Endothelial cell of umbilical vein (primary cell): ENCODE measurements around the gene RAB8A. TPM values are rescaled to one million over a fixed set of nuclear protein-coding genes. Genes with fewer than 3 reads are reported as not detected.
A peak's percentile ranks its signal among the peaks of the same experiment; 100 is the strongest.

Experiments
- BruUV-seq: library from RNA; stranded (reverse); fragments of 400-500 nt; replicated peaks from 2 replicates; lab custom pipeline; 2021; lab: Mats Ljungman, UMichigan
- CTCF ChIA-PET: fragments of 300-600, 350-600 bp; sonication (Branson Sonifier 250); formaldehyde crosslinking; loops from one replicate; lab custom pipeline; 2021; ENCODE audit warnings: antibody characterized with exemption, inconsistent platforms; lab: Charles Lee
- POLR2A ChIA-PET: fragments of 300-600, 350-600 bp; sonication (Branson Sonifier 250); formaldehyde crosslinking; loops from one replicate; lab custom pipeline; 2021; ENCODE audit warnings: antibody characterized with exemption, inconsistent platforms; lab: Charles Lee
- DNase-seq: peaks from one replicate; pipeline ENCODE4 v3.0.0-alpha.2; 2011; ENCODE audit warnings: low read depth, low spot score
- FAIRE-seq: peaks from 2 replicates; lab custom pipeline; 2011; peaks lifted over from hg19 to GRCh38; lab: Jason Lieb, UNC
- H2AFZ ChIP-seq: 2 replicates; pipeline ENCODE4 v1.6.0; 2012; ENCODE audit warnings: low read depth, low read length, control low read depth, inconsistent platforms
- H3K27ac ChIP-seq: 2 replicates; pipeline ENCODE4 v1.5.1; 2011; ENCODE audit warnings: low read depth, mild to moderate bottlenecking, control low read depth, low read length, moderate library complexity; ENCODE audit not compliant: insufficient read depth
- H3K27me3 ChIP-seq, 2 experiments: 2 replicates each; pipeline versions ENCODE4 v1.6.0 to v1.6.1; 2011; ENCODE audit warnings: low read length in 2 of 2, mixed read lengths in 1 of 2; ENCODE audit not compliant: control insufficient read depth in 2 of 2, insufficient read depth in 2 of 2
- H3K36me3 ChIP-seq, 2 experiments: 2 replicates in 1 of 2; 3 replicates in 1 of 2; pipeline ENCODE4 v1.5.1; 2011; ENCODE audit warnings: low read length in 2 of 2, mild to moderate bottlenecking in 1 of 2, moderate library complexity in 1 of 2; ENCODE audit not compliant: control insufficient read depth in 2 of 2, insufficient read depth in 2 of 2; ENCODE audit errors: extremely low read depth in 1 of 2
- H3K4me1 ChIP-seq: 3 replicates; pipeline ENCODE4 v1.5.1; 2011; ENCODE audit warnings: mild to moderate bottlenecking, low read length; ENCODE audit not compliant: control insufficient read depth, insufficient read depth; ENCODE audit errors: extremely low read depth
- H3K4me2 ChIP-seq: 2 replicates; pipeline ENCODE4 v1.6.1; 2011; ENCODE audit warnings: low read length, control low read depth, mixed read lengths; ENCODE audit not compliant: insufficient read depth
- H3K4me3 ChIP-seq, 3 experiments: fragments of 200-600 bp in 1 of 3; sonication (generic), shearing (Covaris generic) in 1 of 3; replicated peaks in 1 of 3; 2 replicates each; pipeline ENCODE4 v1.5.1; 2011 to 2016; ENCODE audit warnings: control low read depth in 3 of 3, low read length in 3 of 3, mild to moderate bottlenecking in 2 of 3, inconsistent platforms in 1 of 3, low read depth in 1 of 3, moderate library complexity in 1 of 3; ENCODE audit not compliant: insufficient read depth in 1 of 3
- H3K79me2 ChIP-seq: 2 replicates; pipeline ENCODE4 v1.6.0; 2012; ENCODE audit warnings: low read length, inconsistent platforms; ENCODE audit not compliant: control insufficient read depth, insufficient read depth
- H3K9ac ChIP-seq: replicated peaks from 2 replicates; pipeline ENCODE3; 2011; ENCODE audit warnings: low read length, control low read depth; ENCODE audit not compliant: insufficient read depth; ENCODE audit errors: extremely low read depth
- H3K9me1 ChIP-seq: replicated peaks from 3 replicates; pipeline ENCODE4 v1.6.0; 2011; ENCODE audit warnings: mild to moderate bottlenecking, low read length; ENCODE audit not compliant: control insufficient read depth, insufficient read depth; ENCODE audit errors: extremely low read depth
- H3K9me3 ChIP-seq: replicated peaks from 2 replicates; pipeline ENCODE4 v1.5.1; 2012; ENCODE audit warnings: low read length, inconsistent platforms; ENCODE audit not compliant: control insufficient read depth, insufficient read depth
- H4K20me1 ChIP-seq: replicated peaks from 2 replicates; pipeline ENCODE3; 2011; ENCODE audit warnings: mild to moderate bottlenecking, low read length; ENCODE audit not compliant: control insufficient read depth, insufficient read depth; ENCODE audit errors: extremely low read depth
- EZH2 ChIP-seq: IDR thresholded peaks from 2 replicates; pipeline ENCODE4 v1.6.1; 2012; ENCODE audit warnings: borderline replicate concordance, low read depth, mild to moderate bottlenecking, moderate library complexity, low read length, inconsistent platforms; ENCODE audit not compliant: severe bottlenecking
- FOS ChIP-seq: IDR thresholded peaks from 2 replicates; pipeline ENCODE4 v1.6.1; 2011; ENCODE audit warnings: mild to moderate bottlenecking, low read length, moderate library complexity, borderline replicate concordance; ENCODE audit not compliant: insufficient read depth
- GATA2 ChIP-seq: IDR thresholded peaks from 2 replicates; pipeline ENCODE4 v1.7.0; 2011; ENCODE audit warnings: low read depth, mild to moderate bottlenecking, moderate library complexity, mixed read lengths, low read length; ENCODE audit not compliant: insufficient read length, insufficient read depth
- JUN ChIP-seq: IDR thresholded peaks from 2 replicates; pipeline ENCODE4 v1.6.1; 2011; ENCODE audit warnings: borderline replicate concordance, low read depth; ENCODE audit not compliant: insufficient read length, insufficient read depth
- MYC ChIP-seq: IDR thresholded peaks from one replicate; pipeline ENCODE4 v1.6.1; 2011; ENCODE audit warnings: mild to moderate bottlenecking, low read depth, low read length
- POLR2A ChIP-seq: IDR thresholded peaks from 2 replicates; pipeline ENCODE4 v1.6.1; 2012; ENCODE audit warnings: low read depth, mild to moderate bottlenecking, control low read depth, low read length
- POLR2AphosphoS5 ChIP-seq: IDR thresholded peaks from 2 replicates; pipeline ENCODE4 v1.6.1; 2012; ENCODE audit warnings: low read depth, mild to moderate bottlenecking, control low read depth, low read length, moderate library complexity; ENCODE audit not compliant: insufficient read depth
- dilution Hi-C: fragments of 300-500 bp; cut with MboI; formaldehyde crosslinking; loops from one replicate; pipeline ENCODE4 v1.15.0; 2019; ENCODE audit warnings: low sequenced_read_pairs; ENCODE audit not compliant: extremely low pct_ligation_motif_present
- intact Hi-C: fragments of 100-400 bp; cut with micrococcal nuclease; formaldehyde crosslinking; loops from one replicate; pipeline ENCODE4 v1.10.0; 2022
- polyA plus RNA-seq, 4 experiments: library from polyadenylated mRNA; depleted of rRNA in 3 of 4; stranded (reverse) in 3 of 4; unstranded in 1 of 4; fragments of >200 nt; gene quantifications; 2 replicates each; pipeline versions ENCODE4 v1.2.1 to v1.2.3, GENCODE V29; 2011 to 2012; ENCODE audit warnings: missing spikeins in 1 of 4
- total RNA-seq: library from RNA; stranded (reverse); gene quantifications from 2 replicates; pipeline ENCODE4 v1.2.3, GENCODE V29; 2021
- TF ChIP-seq, protein P1 (sequence below): IDR thresholded peaks from 2 replicates; pipeline ENCODE4 v1.6.1; 2011; ENCODE audit not compliant: insufficient read depth, insufficient read length
- TF ChIP-seq, protein P2 (sequence below), 2 donors: IDR thresholded peaks; 1 replicate in 1 of 2; 2 replicates in 1 of 2; pipeline ENCODE4 v1.5.1; 2011; ENCODE audit warnings: low read length in 2 of 2, mild to moderate bottlenecking in 2 of 2, moderate library complexity in 2 of 2, control low read depth in 1 of 2, inconsistent platforms in 1 of 2, low read depth in 1 of 2; ENCODE audit not compliant: insufficient read depth in 1 of 2; ENCODE audit errors: extremely low read depth in 1 of 2

RAB8A gene
- total and polyA plus RNA-seq, 2 donors (not counting 3 experiments of a cell fraction or from before 2014, with no cell fraction given): 81.5 to 107 TPM

DNA sequence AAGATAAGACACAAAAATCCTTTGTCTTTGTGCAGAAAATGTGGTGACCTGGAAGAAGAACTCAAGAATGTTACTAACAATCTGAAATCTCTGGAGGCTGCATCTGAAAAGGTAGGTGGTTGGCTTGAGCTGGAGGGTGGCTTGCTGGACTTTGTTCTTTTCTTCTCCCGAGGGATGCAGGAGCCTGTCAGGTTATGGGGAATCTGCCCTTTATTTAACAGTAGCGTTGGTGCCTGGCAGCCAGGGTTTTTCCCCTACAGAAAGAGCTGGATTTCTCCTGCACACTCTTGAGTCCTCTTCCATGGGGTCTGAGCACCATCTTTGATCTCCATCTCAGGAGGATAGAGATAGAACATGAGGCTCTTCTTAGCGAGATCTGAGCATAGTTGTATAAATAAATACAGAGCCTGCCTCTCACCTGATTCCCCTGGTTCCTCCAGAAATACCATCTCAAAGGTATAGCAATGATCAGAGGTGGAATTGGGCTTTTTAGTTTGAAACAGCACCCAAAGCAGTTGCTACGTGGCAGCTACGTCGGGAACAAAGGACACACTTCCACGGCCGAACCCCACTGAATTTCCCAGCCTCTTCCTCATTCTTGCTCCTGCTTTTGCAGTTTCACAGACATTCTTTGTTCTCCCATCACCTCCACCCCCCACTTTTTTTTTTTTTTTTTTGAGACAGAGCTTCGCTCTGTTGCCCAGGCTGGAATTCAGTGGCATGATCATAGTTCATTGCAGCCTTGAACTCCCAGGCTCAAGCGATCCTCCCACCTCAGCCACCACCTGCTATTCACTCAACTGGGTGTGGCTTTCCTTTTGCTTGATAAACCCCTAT lies 22.5 kb upstream of the RAB8A start:
- H3K4me2 ChIP-seq: no peak overlapping the region
- no peak overlapping the region for H2AFZ ChIP-seq
- H3K27me3 ChIP-seq: no peaks in the 10 kb centered on the region
- H3K79me2 ChIP-seq: peaks cover 70% of the 10 kb centered on the region
- H3K27ac ChIP-seq: no peak overlapping the region
- H3K9me3 ChIP-seq: no peaks in the 10 kb centered on the region
- H3K36me3 ChIP-seq: peaks cover 36 to 62% of the 10 kb centered on the region in 2 experiments
- dilution Hi-C loops (no loop called here), intact Hi-C loops (loop anchor here (2.0 kb wide), 1 partner anchor 48 kb away; no protein-coding TSS in a partner anchor)
- no peaks in the 10 kb centered on the region for H4K20me1 ChIP-seq
- H3K4me3 ChIP-seq: no peak overlapping the region
- POLR2A ChIA-PET: no interaction called here
- BruUV-seq: TSS peak; percentile 6
- FAIRE-seq (no peak), DNase-seq (no peak)
- H3K9me1 ChIP-seq: no peaks in the 10 kb centered on the region
- H3K4me1 ChIP-seq: peaks cover 33% of the 10 kb centered on the region
- TF ChIP-seq, protein P1, sequence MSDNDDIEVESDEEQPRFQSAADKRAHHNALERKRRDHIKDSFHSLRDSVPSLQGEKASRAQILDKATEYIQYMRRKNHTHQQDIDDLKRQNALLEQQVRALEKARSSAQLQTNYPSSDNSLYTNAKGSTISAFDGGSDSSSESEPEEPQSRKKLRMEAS: no peak
- TF ChIP-seq FOS (no peak), POLR2AphosphoS5 (no peak), MYC (no peak), POLR2A (no peak), EZH2 (no peak), GATA2 (no peak), JUN (no peak)
- TF ChIP-seq, protein P2, sequence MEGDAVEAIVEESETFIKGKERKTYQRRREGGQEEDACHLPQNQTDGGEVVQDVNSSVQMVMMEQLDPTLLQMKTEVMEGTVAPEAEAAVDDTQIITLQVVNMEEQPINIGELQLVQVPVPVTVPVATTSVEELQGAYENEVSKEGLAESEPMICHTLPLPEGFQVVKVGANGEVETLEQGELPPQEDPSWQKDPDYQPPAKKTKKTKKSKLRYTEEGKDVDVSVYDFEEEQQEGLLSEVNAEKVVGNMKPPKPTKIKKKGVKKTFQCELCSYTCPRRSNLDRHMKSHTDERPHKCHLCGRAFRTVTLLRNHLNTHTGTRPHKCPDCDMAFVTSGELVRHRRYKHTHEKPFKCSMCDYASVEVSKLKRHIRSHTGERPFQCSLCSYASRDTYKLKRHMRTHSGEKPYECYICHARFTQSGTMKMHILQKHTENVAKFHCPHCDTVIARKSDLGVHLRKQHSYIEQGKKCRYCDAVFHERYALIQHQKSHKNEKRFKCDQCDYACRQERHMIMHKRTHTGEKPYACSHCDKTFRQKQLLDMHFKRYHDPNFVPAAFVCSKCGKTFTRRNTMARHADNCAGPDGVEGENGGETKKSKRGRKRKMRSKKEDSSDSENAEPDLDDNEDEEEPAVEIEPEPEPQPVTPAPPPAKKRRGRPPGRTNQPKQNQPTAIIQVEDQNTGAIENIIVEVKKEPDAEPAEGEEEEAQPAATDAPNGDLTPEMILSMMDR (IDR thresholded peaks at IDR 0.05; ENCODE audit: extremely low read depth in 1 of 2, insufficient read depth in 1 of 2, low read depth in 1 of 2, low read length in 2 of 2): no peak
- CTCF ChIA-PET: interaction anchor here (0.8 to 2.3 kb wide), 2 partner anchors 27 to 48 kb away, joined by 3 to 18 read pairs; no protein-coding TSS in a partner anchor
- no peak overlapping the region for H3K9ac ChIP-seq
